Upper lobe of left lung (tissue), 6 donors: Measurements from ENCODE around the gene TRIM7. TPM values are rescaled to one million over a fixed set of nuclear protein-coding genes. Genes with fewer than 3 reads are reported as not detected.
A peak's percentile ranks its signal among the peaks of the same experiment; 100 is the strongest.

Experiments used
- ATAC-seq, 2 donors: fragments of 200-7000 bp; cut with Tn5 transposase; one replicate each; pipeline ENCODE4 v1.9.1; 2022; ENCODE audit warnings: mild to moderate bottlenecking in 2 of 2, moderate library complexity in 2 of 2; ENCODE audit not compliant: low FRiP score in 2 of 2
- DNase-seq, 2 donors: peaks; one replicate each; pipeline ENCODE4 v3.0.0-alpha.2; 2019 to 2020
- H3K27ac ChIP-seq, 4 donors: fragments of 200-600 bp; sonication (generic); one replicate each; pipeline ENCODE4 v1.5.1; 2016 to 2019
- H3K27me3 ChIP-seq, 4 donors: fragments of 200-600 bp; sonication (generic); one replicate each; pipeline ENCODE4 v1.5.1; 2017 to 2019
- H3K36me3 ChIP-seq, 4 donors: fragments of 200-600 bp; sonication (generic); one replicate each; pipeline ENCODE4 v1.5.1; 2016 to 2019
- H3K4me1 ChIP-seq, 4 donors: fragments of 200-600 bp; sonication (generic); one replicate each; pipeline ENCODE4 v1.5.1; 2018 to 2019
- H3K4me3 ChIP-seq, 4 donors: fragments of 200-600 bp; sonication (generic); one replicate each; pipeline ENCODE4 v1.5.1; 2017 to 2019; ENCODE audit warnings: mild to moderate bottlenecking in 2 of 4, moderate library complexity in 1 of 4
- H3K9me3 ChIP-seq, 4 donors: fragments of 200-600 bp; sonication (generic); one replicate each; pipeline ENCODE4 v1.5.1; 2018 to 2019
- CTCF ChIP-seq, 6 experiments: fragments of 450-650 bp in 4 of 6; fragments of 200-600 bp in 2 of 6; sonication (generic) in 2 of 6; IDR thresholded peaks; one replicate each; pipeline ENCODE4 v1.5.1; 2016 to 2019; ENCODE audit warnings: antibody characterized with exemption in 6 of 6
- EP300 ChIP-seq, 4 donors: sonication (generic); formaldehyde crosslinking; IDR thresholded peaks; one replicate each; pipeline ENCODE4 v1.5.1; 2017; ENCODE audit warnings: antibody characterized with exemption in 4 of 4, control low read depth in 2 of 4
- POLR2A ChIP-seq, 4 donors: fragments of 450-650 bp; IDR thresholded peaks; one replicate each; pipeline ENCODE4 v1.5.1; 2016 to 2017; ENCODE audit warnings: antibody characterized with exemption in 4 of 4, mild to moderate bottlenecking in 2 of 4
- POLR2AphosphoS5 ChIP-seq, 2 donors: sonication (generic); formaldehyde crosslinking; IDR thresholded peaks; one replicate each; pipeline ENCODE4 v1.5.1; 2017; ENCODE audit warnings: antibody characterized with exemption in 2 of 2
- WGBS, 2 donors: methylation state at CpG; one replicate each; pipeline ENCODE4 v1.1.5; 2017 to 2018; 5-methylcytosine and 5-hydroxymethylcytosine counted together
- total RNA-seq, 6 donors: library from RNA; depleted of rRNA in 4 of 6; stranded (reverse); fragments of >200 nt in 4 of 6; gene quantifications; one replicate each; pipeline versions ENCODE4 v1.1.0 to v1.2.1, GENCODE V29; 2016 to 2021
- donor health status: DM: no; HTN: no; CAD: no; lungs with moderate emphysema.
- donor health status: DM: no; HTN: yes; CAD: no; lungs with severe emphysema.

Gene TRIM7
- total RNA-seq, 6 donors from 2014 or later: 0.83 to 6.7 (median 2.9) TPM

DNA sequence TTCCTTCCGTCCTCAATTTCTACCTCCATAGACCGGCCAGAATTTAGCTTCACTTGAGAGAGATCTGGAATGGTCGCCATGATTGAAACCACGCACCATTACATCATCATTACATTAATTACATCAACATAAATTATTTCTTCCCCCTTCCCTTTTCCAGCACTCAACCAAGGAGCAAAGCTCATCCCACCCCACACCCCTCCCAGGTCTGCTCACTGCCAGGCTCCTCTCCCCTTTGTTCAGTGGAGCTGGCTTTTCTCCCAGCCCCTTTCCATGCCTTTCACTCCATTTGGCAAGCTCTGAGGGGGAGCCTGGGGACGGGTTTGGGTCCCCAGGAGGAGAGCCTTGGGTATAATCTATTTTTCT is 30.3 kb upstream of the TRIM7 start:
- H3K4me1 ChIP-seq: peaks cover 0 to 7% (median 2%) of the 10 kb centered on the region in 4 donors
- no peak for DNase-seq
- TF ChIP-seq POLR2A (IDR thresholded peaks at IDR 0.05): no peak
- no peak for TF ChIP-seq EP300 (IDR thresholded peaks at IDR 0.05)
- TF ChIP-seq CTCF (IDR thresholded peaks at IDR 0.05): no peak
- no peak for TF ChIP-seq POLR2AphosphoS5 (IDR thresholded peaks at IDR 0.05)
- no peak overlapping the region for H3K27ac ChIP-seq
- no peaks in the 10 kb centered on the region for H3K9me3 ChIP-seq
- no peaks in the 10 kb centered on the region for H3K27me3 ChIP-seq
- WGBS, 2 donors: 82 to 85% methylated on average over 5 of the region's 5 CpGs
- peaks cover 44 to 98% (median 85%) of the 10 kb centered on the region in 4 donors for H3K36me3 ChIP-seq
- no peak overlapping the region for H3K4me3 ChIP-seq
- ATAC-seq: no peak

DNA sequence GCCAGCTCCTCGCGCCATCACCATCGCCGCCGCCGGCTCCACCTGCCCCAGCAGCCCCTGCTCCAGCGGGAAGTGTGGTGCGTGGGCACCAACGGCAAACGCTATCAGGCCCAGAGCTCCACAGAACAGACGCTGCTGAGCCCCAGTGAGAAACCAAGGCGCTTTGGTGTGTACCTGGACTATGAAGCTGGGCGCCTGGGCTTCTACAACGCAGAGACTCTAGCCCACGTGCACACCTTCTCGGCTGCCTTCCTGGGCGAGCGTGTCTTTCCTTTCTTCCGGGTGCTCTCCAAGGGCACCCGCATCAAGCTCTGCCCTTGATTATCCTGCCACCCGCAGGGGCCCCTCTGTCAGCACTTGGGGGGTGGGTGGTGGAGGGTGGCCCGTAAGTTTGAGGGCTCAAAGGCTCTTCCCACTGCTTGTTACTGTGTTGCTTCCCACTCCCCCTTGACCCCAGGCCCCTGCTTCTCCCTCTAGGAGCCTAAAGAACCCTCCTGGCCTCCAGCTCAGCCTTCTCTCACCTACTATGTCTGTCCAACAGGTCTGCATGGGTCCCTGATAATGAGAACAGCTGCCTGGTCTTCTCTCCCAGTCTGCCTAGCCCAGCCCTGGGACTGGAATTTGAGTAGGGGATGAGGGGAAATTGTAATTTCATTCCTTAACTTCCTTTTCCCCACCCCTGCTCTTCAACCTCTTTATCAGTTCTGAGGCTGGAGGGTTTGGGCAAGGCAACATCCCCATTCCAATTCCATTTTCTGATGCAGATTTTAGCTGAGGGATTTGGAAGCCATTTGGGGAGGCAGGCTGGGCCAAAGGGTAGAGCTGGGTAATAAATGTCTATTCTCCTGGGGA is 29.7 kb upstream of the TRIM7 start:
- ATAC-seq (no peak), DNase-seq (no peak)
- 92 to 95% methylated on average over 21 to 22 of the region's 22 CpGs for WGBS, 2 donors
- Histone ChIP-seq H3K27ac (no peak overlapping the region), H3K9me3 (no peaks in the 10 kb centered on the region), H3K4me1 (peaks cover 0 to under 1% (median 0%) of the 10 kb centered on the region in 4 donors), H3K4me3 (no peak overlapping the region), H3K27me3 (no peaks in the 10 kb centered on the region), H3K36me3 (peaks cover 39 to 92% (median 78%) of the 10 kb centered on the region in 4 donors)
- TF ChIP-seq CTCF (IDR thresholded peaks at IDR 0.05) (no peak), POLR2A (IDR thresholded peaks at IDR 0.05) (no peak), EP300 (IDR thresholded peaks at IDR 0.05) (no peak), POLR2AphosphoS5 (IDR thresholded peaks at IDR 0.05) (no peak)

GRCh38 chr5:181233801-181234454 is 28.9 kb upstream of the TRIM7 start:
- no peaks in the 10 kb centered on the region for H3K4me1 ChIP-seq
- peak in 1 of 2 donors; percentile 73 for DNase-seq
- H3K27me3 ChIP-seq: no peaks in the 10 kb centered on the region
- H3K9me3 ChIP-seq: no peaks in the 10 kb centered on the region
- WGBS, 2 donors: 93 to 97% methylated on average over 3 to 11 of the region's 24 CpGs
- TF ChIP-seq POLR2A (IDR thresholded peaks at IDR 0.05): no peak
- no peak for TF ChIP-seq CTCF (IDR thresholded peaks at IDR 0.05)
- TF ChIP-seq EP300 (IDR thresholded peaks at IDR 0.05): no peak
- no peak for TF ChIP-seq POLR2AphosphoS5 (IDR thresholded peaks at IDR 0.05)
- no peak overlapping the region for H3K27ac ChIP-seq
- H3K36me3 ChIP-seq: peaks cover 31 to 84% (median 71%) of the 10 kb centered on the region in 4 donors
- H3K4me3 ChIP-seq: no peak overlapping the region
- ATAC-seq: no peak

DNA sequence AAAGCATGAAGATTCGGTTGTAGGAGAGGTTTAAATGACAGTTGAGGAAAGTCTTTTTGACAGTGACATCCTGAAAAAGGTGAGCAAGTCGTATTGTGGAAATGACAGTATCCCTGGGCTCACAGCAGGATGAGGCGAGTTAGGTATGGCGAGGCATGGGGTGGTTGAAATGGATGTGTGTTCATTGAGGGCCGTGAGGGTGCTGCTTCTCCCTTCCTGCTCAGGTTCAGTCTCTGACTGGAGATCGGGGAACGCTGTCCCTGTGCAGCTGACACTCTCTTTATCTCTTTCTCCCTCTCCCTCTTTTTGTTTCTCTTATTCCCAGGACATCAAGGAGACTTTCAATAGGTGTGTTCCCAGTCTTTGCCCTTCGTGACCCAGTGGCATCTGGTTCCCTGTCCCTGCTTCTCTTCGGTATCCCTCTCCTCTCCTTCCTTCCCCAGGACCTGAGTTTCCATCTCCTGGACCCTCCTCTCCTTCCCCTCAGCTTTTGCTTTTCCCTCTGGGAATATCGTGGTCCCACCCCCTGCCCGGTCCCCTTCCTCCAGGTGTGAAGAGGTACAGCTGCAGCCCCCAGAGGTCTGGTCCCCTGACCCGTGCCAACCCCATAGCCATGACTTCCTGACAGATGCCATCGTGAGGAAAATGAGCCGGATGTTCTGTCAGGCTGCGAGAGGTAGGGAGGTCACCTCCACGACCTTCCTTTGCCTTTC is 28.2 kb upstream of the TRIM7 start:
- 84 to 85% methylated on average over 16 of the region's 16 CpGs for WGBS, 2 donors
- no peak for DNase-seq
- Histone ChIP-seq H3K4me1 (no peaks in the 10 kb centered on the region), H3K27me3 (no peaks in the 10 kb centered on the region), H3K9me3 (no peaks in the 10 kb centered on the region), H3K4me3 (no peak overlapping the region), H3K36me3 (peaks cover 25 to 78% (median 64%) of the 10 kb centered on the region in 4 donors), H3K27ac (no peak overlapping the region)
- TF ChIP-seq POLR2A (IDR thresholded peaks at IDR 0.05) (no peak), POLR2AphosphoS5 (IDR thresholded peaks at IDR 0.05) (no peak), CTCF (IDR thresholded peaks at IDR 0.05) (no peak), EP300 (IDR thresholded peaks at IDR 0.05) (no peak)
- ATAC-seq: no peak
